GM19239 (cell line): ENCODE results near the gene VPS13C.

Experiments used
- DNase-seq: peaks from one replicate; pipeline ENCODE4 v3.0.0; 2011; ENCODE audit warnings: low spot score; ENCODE audit not compliant: insufficient read length
- FAIRE-seq: peaks from 2 replicates; lab custom pipeline; 2011; peaks lifted over from hg19 to GRCh38; lab: Jason Lieb, UNC

VPS13C gene

GRCh38 chr15:61888074-61888780, 172.0 kb downstream of the VPS13C start:
- no peak for FAIRE-seq
- no peak for DNase-seq

DNA sequence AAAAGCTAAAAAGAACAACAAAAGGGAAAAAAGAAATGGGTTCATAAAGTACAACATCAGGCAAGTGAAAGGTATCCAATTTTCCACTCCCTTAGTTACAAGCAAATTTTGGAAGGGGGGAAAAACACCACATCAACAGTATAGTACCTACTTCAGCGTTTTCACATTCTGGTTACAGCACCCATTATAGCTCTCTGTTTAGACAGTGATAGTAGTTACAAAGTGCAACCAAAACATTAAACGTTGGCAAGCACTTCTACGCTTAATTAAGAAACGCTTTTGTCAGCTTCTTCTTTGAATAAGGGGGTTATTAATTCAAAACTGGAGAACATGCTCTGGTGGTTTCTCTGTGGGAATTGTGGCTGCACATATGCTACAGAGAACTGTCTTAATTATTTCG, 180.2 kb downstream of the VPS13C start:
- DNase-seq (no peak), FAIRE-seq (no peak)

DNA sequence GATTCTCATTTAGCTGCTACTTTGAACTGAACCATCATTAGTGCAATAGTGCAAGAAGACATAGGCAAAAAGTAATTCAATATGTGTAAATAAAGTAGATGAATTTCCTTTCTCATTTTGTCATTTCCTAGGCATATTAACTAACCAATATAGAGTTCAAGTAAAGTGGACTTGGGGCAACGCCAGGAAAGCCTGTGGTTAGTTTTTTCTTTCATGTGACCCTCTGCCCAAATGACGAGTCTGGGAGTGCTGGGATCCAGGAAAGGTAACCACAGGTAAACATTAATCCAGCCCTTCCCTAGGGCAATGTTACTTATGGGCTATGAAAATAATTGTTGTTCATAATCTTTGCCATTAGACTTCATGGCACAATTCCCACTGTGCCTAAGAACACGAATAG, 181.0 kb downstream of the VPS13C start:
- DNase-seq: no peak
- no peak for FAIRE-seq

GRCh38 chr15:61871926-61872522, 188.2 kb downstream of the VPS13C start:
- DNase-seq (no peak), FAIRE-seq (no peak)

DNA sequence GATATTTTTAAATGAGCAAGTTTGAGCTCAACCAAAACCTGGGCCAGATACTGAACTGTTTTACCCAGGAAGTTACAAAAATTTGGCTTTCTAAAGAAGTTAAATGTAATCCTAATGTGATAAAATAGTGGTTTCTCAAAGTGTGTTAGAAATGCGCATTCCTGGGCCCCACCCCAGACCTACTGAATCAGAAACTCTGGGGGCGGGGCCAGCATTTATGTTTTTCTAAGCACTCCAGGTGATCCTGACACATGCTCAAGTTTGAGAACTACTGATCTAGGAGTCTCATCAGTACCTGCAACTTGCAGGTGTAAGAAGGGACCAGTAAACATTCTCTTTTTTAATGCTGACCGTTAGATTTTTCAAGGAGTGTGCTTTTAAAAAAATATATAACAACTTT, 190.6 kb downstream of the VPS13C start:
- FAIRE-seq (no peak), DNase-seq (no peak)

- no peak for FAIRE-seq
Observed at GRCh38 chr15:61861962-61862361, 198.3 kb downstream of the VPS13C start.

GRCh38 chr15:61857169-61857829, 202.9 kb downstream of the VPS13C start:
- FAIRE-seq (peak; percentile 78), DNase-seq (no peak)

More at GRCh38 chr15:61861962-61862361, 198.3 kb downstream of the VPS13C start:
- DNase-seq: no peak

DNA sequence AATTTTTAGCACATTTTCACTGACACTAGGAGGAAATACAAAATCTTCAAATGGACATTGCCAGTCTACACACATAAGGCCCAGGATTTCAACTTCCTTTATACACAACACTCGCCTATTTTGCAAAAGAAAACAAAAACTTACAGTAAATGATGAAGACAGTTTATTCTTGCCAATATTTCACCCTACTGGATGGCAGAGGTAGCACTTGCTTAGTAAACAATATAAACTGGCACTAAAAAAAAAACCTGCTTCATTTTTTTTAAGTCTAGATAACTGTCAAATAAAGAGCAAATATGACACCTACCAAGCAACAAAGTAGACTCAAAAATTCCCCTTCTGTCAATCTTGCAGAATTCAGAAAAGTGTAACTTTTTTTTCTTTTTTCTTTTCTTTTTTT, 204.0 kb downstream of the VPS13C start:
- FAIRE-seq: no peak
- DNase-seq: no peak

DNA sequence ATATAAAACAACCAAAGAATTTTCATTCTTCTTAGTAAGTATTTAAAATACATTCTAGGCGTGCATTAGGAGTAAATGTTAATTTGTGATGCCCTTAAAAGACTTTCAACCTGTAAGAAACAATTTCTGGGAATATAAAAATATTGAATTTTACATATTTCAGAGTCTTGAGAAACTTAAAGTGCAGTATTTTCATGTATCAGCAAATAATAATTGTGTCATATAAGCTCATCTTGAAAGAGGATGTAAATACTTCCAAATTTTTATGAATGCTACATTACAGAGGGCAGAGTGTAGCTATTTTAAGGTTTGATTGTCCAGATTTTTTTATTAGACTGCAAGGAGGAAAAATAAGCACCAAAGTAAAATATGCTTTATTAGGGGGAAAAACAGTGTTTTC, 207.1 kb downstream of the VPS13C start:
- FAIRE-seq (no peak), DNase-seq (no peak)

DNA sequence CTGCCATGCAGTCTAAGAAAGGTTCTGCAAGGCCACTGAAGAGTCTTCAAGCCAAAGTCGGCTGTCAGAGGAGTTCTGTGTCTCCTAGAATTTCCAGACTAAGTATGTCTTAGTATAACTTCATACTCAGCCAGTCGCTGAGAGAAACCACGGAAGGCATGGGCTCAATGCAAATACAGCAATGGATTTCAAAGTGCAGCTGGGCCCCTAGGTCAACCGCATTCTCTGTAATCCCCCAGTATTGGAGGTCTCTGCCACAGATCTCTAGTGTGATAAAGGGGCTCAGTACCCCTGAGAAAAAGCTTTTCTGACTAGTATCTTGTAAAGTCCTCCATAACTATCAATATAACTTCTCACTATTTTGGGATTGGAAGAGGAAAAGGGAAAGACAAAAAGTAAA, 208.3 kb downstream of the VPS13C start:
- FAIRE-seq (no peak), DNase-seq (no peak)

DNA sequence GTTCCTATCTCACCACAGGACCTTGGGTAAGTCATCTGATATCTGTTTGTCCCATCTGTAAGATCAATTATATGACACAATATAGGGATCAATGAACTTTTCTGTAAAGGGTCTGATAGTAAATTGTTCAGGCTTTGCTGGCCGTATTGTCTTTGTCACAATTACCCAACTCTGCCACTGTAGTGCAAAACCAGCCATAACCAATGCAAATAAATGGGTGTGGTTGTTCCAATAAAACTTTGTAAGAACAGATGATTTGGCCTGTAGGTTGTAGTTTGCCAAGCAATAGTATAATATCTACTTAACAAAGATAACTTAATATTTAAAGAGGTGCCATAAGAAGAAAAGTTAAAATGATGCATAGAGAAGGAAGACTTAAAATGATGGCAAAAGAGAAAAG, 210.8 kb downstream of the VPS13C start:
- no peak for DNase-seq
- FAIRE-seq: no peak

DNA sequence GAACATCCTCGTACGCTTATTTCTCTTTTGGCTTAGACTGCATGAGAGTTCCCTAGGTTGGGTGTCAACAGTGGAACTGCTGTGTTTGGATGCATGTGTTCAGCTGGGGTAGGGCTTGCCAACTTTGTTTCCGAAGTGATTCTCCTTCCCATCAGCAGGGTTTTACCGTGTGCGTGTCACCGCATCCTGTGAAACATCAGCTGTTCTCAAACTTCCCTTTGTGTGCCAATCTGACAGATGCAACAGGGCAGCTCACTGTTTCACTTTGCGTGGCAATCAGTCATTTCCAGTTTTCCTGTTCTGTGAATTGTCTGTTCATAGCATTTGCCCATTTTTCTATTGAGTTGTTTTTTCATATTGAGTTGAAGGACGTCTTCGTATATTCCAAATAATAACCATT, 218.8 kb downstream of the VPS13C start:
- no peak for DNase-seq

DNA sequence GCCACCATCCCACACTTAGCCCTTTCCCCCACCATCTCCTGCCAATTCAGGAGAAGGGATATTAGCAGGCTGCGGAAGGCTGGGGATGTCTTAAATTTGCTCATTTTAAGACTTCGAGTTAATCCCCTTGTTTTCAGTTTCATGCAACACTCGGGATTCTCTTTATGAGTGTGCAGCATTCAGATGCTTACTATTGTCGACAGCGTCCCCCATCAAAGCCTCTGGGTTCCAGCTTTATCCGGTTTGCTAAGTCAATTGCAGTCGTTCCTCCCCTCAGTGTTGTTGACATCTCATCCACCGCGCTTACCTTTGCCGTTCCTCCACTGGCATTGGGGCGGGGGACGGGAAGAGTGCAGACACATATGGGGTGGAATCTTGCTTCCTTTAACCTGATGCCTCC, 220.2 kb downstream of the VPS13C start:
- FAIRE-seq (no peak), DNase-seq (no peak)

More for the DNA sequence above, 218.8 kb downstream of the VPS13C start:
- FAIRE-seq: no peak

- DNase-seq: no peak
- FAIRE-seq: no peak
Observed at GRCh38 chr15:61839546-61839945, 220.7 kb downstream of the VPS13C start.

DNA sequence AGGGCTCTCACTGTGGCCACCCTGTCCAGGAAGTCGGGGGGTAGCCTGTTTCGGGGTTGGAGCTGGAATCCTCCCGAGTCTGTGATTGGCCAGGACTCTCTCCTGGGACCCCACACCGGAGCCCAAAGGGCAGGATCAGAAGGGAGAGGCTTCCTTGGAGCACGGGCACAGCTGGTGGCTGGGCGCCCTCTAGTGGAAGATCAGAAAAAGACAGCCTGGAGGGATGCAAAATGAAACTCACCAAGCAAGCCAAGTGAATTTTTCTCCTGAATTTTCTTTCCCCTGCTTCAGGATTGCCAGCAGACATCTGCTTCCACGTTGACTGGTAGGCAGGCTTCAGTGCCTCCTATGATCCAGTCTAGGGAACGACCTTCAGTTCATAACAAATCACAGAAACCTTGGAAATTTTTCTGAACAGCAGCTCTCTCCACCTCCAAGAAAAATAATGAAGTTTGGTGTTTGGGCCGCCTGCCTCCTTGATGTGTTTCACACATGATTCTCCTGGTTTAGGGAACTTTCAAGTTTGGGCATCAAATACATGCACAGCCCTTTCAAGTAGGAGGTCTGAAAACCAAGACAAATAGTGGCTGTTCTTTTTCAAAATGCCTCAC, 224.6 kb downstream of the VPS13C start:
- DNase-seq (peak; percentile 48), FAIRE-seq (no peak)

DNA sequence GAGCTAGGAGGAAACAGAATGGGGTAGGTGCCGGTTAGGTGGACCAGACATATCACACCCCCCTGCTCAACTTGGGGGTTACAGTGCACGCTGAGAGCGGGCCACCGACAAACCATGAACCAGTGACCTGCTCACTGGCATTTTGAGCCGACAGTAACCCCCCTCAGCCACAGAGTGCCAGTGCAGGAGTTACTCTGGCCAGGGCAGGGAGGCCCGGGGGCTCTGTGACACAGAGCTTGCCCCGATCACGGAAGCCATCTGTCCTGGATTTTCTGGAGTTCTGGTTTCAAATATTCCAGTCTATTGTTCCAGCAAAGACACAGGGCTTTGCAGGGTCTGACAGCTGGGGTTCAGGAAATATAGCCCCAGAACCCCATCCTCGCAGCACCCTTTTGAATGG, 225.2 kb downstream of the VPS13C start:
- FAIRE-seq: no peak

GRCh38 chr15:61834076-61834697, 226.1 kb downstream of the VPS13C start:
- FAIRE-seq (peak; percentile 84), DNase-seq (peak; percentile 44)

More for the DNA sequence above, 225.2 kb downstream of the VPS13C start:
- no peak for DNase-seq

DNA sequence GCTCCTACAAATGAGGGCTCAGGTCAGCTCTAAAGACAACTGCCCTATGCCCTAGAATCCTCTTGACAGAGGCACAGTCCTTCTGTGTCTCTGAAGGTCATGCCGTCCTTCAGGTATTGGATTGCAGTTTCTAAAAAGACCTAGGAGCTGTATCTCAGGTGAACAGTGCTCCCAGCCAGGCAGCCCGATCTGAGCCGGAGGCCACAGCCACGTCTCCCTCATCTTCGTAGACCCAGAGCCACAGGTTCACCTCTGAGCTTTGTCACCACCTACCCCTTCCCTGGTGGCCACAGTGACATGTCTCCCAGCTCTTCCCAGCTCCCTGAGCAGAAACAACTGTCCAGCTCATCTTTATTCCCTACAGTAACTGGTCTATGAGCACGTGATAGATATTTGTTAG, 228.0 kb downstream of the VPS13C start:
- DNase-seq: no peak
- no peak for FAIRE-seq

DNA sequence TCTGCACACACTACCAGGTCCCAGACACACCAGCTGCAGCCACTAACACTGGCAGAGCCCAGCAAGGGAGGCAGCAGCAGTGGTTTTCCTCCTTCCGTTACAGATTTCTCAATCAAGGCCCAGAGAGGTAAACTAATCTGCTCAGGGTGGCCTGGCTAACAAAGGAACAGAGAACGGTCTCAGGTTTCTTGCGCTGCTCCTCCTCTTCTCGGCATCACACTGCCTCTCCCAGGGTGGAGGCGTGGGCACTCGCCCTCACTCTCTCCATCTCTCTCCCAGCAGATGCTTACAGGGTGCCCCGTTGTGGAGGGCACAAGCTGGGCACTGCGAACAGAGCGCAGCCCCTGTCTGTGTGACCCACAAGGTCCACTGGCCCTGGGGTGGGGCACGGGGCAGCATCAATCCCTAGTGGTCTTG, 228.7 kb downstream of the VPS13C start:
- no peak for FAIRE-seq

DNA sequence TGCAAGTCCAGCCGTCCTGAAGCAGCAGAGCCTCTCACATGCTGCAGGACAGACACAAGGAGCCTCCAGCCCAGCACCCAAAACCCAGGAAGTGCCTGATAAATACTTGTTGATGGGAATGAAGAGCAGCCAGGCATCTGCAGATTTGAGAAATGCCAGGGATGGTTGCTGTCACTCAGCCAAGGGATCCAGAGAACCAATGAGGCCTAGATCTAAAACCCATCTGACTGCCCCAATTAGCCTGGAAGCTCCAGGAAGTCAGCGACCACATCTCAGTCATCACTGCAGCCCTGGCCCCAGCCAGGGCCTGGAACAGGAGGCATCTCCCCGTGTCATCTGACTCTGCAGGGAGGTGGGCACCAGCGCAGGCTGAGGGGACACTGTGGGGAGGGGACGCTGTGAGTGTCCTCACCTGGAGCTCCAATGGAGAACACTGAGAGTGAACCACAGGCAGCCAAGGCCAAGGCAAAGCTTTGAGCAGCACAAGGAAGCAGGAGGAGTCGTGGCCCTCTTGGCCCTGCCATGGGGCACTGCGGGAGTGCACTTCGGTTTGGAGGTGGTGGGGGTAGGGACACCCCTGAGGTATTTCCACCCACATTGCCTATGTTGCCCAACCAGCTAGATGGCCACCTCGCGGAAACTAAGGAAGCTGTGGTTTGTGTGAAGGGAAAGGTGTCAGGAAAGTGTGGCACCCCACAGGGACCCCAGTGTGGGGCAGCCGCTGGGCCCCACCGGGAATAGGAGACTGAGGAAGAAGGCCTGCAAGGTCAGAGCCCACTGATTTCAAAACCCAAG, 229.5 kb downstream of the VPS13C start:
- no peak for DNase-seq
- no peak for FAIRE-seq

More for the DNA sequence above, 228.7 kb downstream of the VPS13C start:
- no peak for DNase-seq
